SJSA1 (cell line): ENCODE data around the gene CDR2L. TPM values are rescaled to one million over a fixed set of nuclear protein-coding genes. Genes with fewer than 3 reads are reported as not detected.
"Not testable (repeated sequence)": the region's sequence is repeated elsewhere in the genome, so short reads cannot be mapped to it uniquely, and the experiment has no call there.

Experiments
- DNase-seq, 2 experiments: peaks; one replicate each; pipeline ENCODE4 v3.0.0-alpha.2; 2015 to 2020; ENCODE audit warnings: low spot score in 2 of 2, low read depth in 1 of 2
- H3K27ac ChIP-seq: fragments of 250-450 bp; sonication (Bioruptor Pico); 2 replicates; pipeline ENCODE4 v1.5.1; 2020; ENCODE audit warnings: mild to moderate bottlenecking, moderate library complexity
- H3K27me3 ChIP-seq: fragments of 250-450 bp; sonication (Bioruptor Pico); replicated peaks from 2 replicates; pipeline ENCODE4 v1.5.1; 2020; ENCODE audit warnings: mild to moderate bottlenecking, moderate library complexity
- H3K36me3 ChIP-seq: fragments of 250-450 bp; sonication (Bioruptor Pico); 2 replicates; pipeline ENCODE4 v1.5.1; 2020; ENCODE audit warnings: mild to moderate bottlenecking
- H3K4me1 ChIP-seq: fragments of 250-450 bp; sonication (Bioruptor Pico); replicated peaks from 2 replicates; pipeline ENCODE4 v1.6.1; 2021; ENCODE audit warnings: mild to moderate bottlenecking
- H3K4me3 ChIP-seq: fragments of 250-450 bp; sonication (Bioruptor Pico); 2 replicates; pipeline ENCODE4 v1.5.1; 2020; ENCODE audit warnings: mild to moderate bottlenecking
- H3K9me3 ChIP-seq: fragments of 250-450 bp; sonication (Bioruptor Pico); replicated peaks from 2 replicates; pipeline ENCODE4 v1.5.1; 2020; ENCODE audit warnings: mild to moderate bottlenecking
- total RNA-seq: library from RNA; depleted of rRNA; stranded (reverse); fragments of >200 nt; shearing (Covaris generic); gene quantifications from 2 replicates; pipeline ENCODE4 v1.2.3, GENCODE V29; 2014

CDR2L gene
- total RNA-seq, 1 experiment from 2014 or later, result 9.6 TPM

- H3K4me1 ChIP-seq, result peaks cover 16% of the 10 kb centered on the region
- H3K36me3 ChIP-seq, result peaks cover 39% of the 10 kb centered on the region
- no peak for DNase-seq
- H3K4me3 ChIP-seq, result peak overlapping the region; percentile 85
- 0 out of 2 replicates have a peak, but pooled peaks cover 5% of the 10 kb centered on the region for H3K9me3 ChIP-seq
- no peaks in the 10 kb centered on the region; the same call in 1 of the 2 replicates for H3K27me3 ChIP-seq
- H3K27ac ChIP-seq, result peak overlapping the region; percentile 63
Measured at GRCh38 chr17:75013092-75013559, 25.7 kb downstream of the CDR2L start.

GRCh38 chr17:75019146-75019545, 31.7 kb downstream of the CDR2L start:
- Histone ChIP-seq H3K27me3 (no peaks in the 10 kb centered on the region), H3K27ac (no peak overlapping the region), H3K9me3 (no peaks in the 10 kb centered on the region), H3K4me1 (no peaks in the 10 kb centered on the region), H3K36me3 (peaks cover 67% of the 10 kb centered on the region), H3K4me3 (no peak overlapping the region)
- no peak for DNase-seq

- H3K27me3 ChIP-seq, result no peaks in the 10 kb centered on the region
- H3K36me3 ChIP-seq, result peaks cover 64% of the 10 kb centered on the region
- no peaks in the 10 kb centered on the region for H3K4me1 ChIP-seq
- no peak overlapping the region for H3K4me3 ChIP-seq
- DNase-seq, result no peak
- no peak overlapping the region for H3K27ac ChIP-seq
- no peaks in the 10 kb centered on the region for H3K9me3 ChIP-seq
Measured at GRCh38 chr17:75019710-75020109, 32.3 kb downstream of the CDR2L start.

GRCh38 chr17:75020331-75021110, 33.1 kb downstream of the CDR2L start:
- Histone ChIP-seq H3K4me1 (no peaks in the 10 kb centered on the region), H3K36me3 (peaks cover 57% of the 10 kb centered on the region), H3K9me3 (no peaks in the 10 kb centered on the region)

GRCh38 chr17:75024686-75025397, 37.4 kb downstream of the CDR2L start:
- Histone ChIP-seq H3K36me3 (peaks cover 28% of the 10 kb centered on the region), H3K4me3 (no peak overlapping the region)

More at GRCh38 chr17:75020331-75021110, 33.1 kb downstream of the CDR2L start:
- DNase-seq, result no peak
- no peaks in the 10 kb centered on the region for H3K27me3 ChIP-seq
- no peak overlapping the region for H3K27ac ChIP-seq
- no peak overlapping the region for H3K4me3 ChIP-seq

GRCh38 chr17:75025398-75025734, 37.9 kb downstream of the CDR2L start:
- not testable (repeated sequence) for H3K9me3 ChIP-seq, H3K4me1 ChIP-seq, H3K27ac ChIP-seq

More at GRCh38 chr17:75024686-75025397, 37.4 kb downstream of the CDR2L start:
- Histone ChIP-seq H3K4me1 (no peaks in the 10 kb centered on the region), H3K27me3 (no peaks in the 10 kb centered on the region), H3K9me3 (no peaks in the 10 kb centered on the region), H3K27ac (no peak overlapping the region)
- no peak for DNase-seq

GRCh38 chr17:75026650-75027049, 39.2 kb downstream of the CDR2L start:
- not testable (repeated sequence) for H3K4me3 ChIP-seq, H3K4me1 ChIP-seq, H3K9me3 ChIP-seq, H3K27me3 ChIP-seq, H3K27ac ChIP-seq, DNase-seq
- peaks cover 11% of the 10 kb centered on the region for H3K36me3 ChIP-seq

More at GRCh38 chr17:75025398-75025734, 37.9 kb downstream of the CDR2L start:
- H3K36me3 ChIP-seq, result peaks cover 24% of the 10 kb centered on the region
- H3K27me3 ChIP-seq, H3K4me3 ChIP-seq, DNase-seq: not testable (repeated sequence)

GRCh38 chr17:75030161-75030560, 42.7 kb downstream of the CDR2L start:
- DNase-seq, result no peak
- Histone ChIP-seq H3K4me3 (no peak overlapping the region), H3K27ac (no peak overlapping the region), H3K9me3 (peaks cover 6% of the 10 kb centered on the region), H3K27me3 (no peaks in the 10 kb centered on the region), H3K36me3 (peaks cover 3% of the 10 kb centered on the region; the same call in 1 of the 2 replicates), H3K4me1 (peaks cover 10% of the 10 kb centered on the region)

- Histone ChIP-seq H3K4me3 (peak overlapping the region; percentile 63), H3K4me1 (peaks cover 19% of the 10 kb centered on the region), H3K27me3 (no peaks in the 10 kb centered on the region), H3K9me3 (peaks cover 6% of the 10 kb centered on the region), H3K27ac (no peak overlapping the region), H3K36me3 (peaks cover 9% of the 10 kb centered on the region)
- DNase-seq, result peak; percentile 73 to 89
Measured at GRCh38 chr17:75031972-75032719, 44.7 kb downstream of the CDR2L start.

GRCh38 chr17:75032720-75033280, 45.4 kb downstream of the CDR2L start:
- H3K27me3 ChIP-seq, result no peaks in the 10 kb centered on the region
- H3K36me3 ChIP-seq, result peaks cover 9% of the 10 kb centered on the region
- DNase-seq, result peak in 1 of 2 experiments; percentile 75
- H3K27ac ChIP-seq, result no peak overlapping the region
- peaks cover 19% of the 10 kb centered on the region for H3K4me1 ChIP-seq
- peak overlapping the region; percentile 63 for H3K4me3 ChIP-seq
- H3K9me3 ChIP-seq, result peaks cover 6% of the 10 kb centered on the region

GRCh38 chr17:75033346-75034235, 46.2 kb downstream of the CDR2L start:
- peak; percentile 98 to 100 for DNase-seq
- Histone ChIP-seq H3K4me3 (peak overlapping the region; percentile 63), H3K27ac (no peak overlapping the region), H3K4me1 (peaks cover 19% of the 10 kb centered on the region), H3K27me3 (no peaks in the 10 kb centered on the region), H3K9me3 (peaks cover 6% of the 10 kb centered on the region), H3K36me3 (peaks cover 15% of the 10 kb centered on the region)

- H3K36me3 ChIP-seq, result peaks cover 23% of the 10 kb centered on the region
- DNase-seq, result peak; percentile 97 to 98
- peak overlapping the region; percentile 65 for H3K27ac ChIP-seq
- H3K9me3 ChIP-seq, result peaks cover 6% of the 10 kb centered on the region
- no peaks in the 10 kb centered on the region for H3K27me3 ChIP-seq
- peaks cover 19% of the 10 kb centered on the region for H3K4me1 ChIP-seq
- peak overlapping the region; percentile 63 for H3K4me3 ChIP-seq
Measured at GRCh38 chr17:75034236-75034908, 46.9 kb downstream of the CDR2L start.
